Calu3 (cell line): ENCODE results near the gene SF3B2. TPM values are rescaled to one million over a fixed set of nuclear protein-coding genes. Genes with fewer than 3 reads are reported as not detected.

Experiments
- BruUV-seq: library from RNA; stranded (reverse); fragments of 400-500 nt; replicated peaks from 2 replicates; lab custom pipeline; 2021; lab: Mats Ljungman, UMichigan
- CTCF ChIA-PET: fragments of 300-600 bp; sonication (Branson Sonifier 250); formaldehyde crosslinking; loops from one replicate; lab custom pipeline; 2022; ENCODE audit warnings: antibody characterized with exemption; lab: Charles Lee
- DNase-seq: peaks from one replicate; pipeline ENCODE4 v3.0.0; 2022
- H3K27ac Mint-ChIP-seq: one replicate; pipeline ENCODE4 v1.8.0; 2022; ENCODE audit warnings: mixed read lengths; ENCODE audit not compliant: unreplicated experiment
- H3K27me3 Mint-ChIP-seq: one replicate; pipeline ENCODE4 v1.8.0; 2022; ENCODE audit warnings: mixed read lengths; ENCODE audit not compliant: unreplicated experiment
- H3K36me3 Mint-ChIP-seq: one replicate; pipeline ENCODE4 v1.8.0; 2022; ENCODE audit warnings: mild to moderate bottlenecking, moderate library complexity, mixed read lengths; ENCODE audit not compliant: insufficient read depth, unreplicated experiment
- H3K4me1 Mint-ChIP-seq: one replicate; pipeline ENCODE4 v1.8.0; 2022; ENCODE audit warnings: mild to moderate bottlenecking, low read depth, mixed read lengths; ENCODE audit not compliant: unreplicated experiment
- H3K4me3 Mint-ChIP-seq: one replicate; pipeline ENCODE4 v1.8.0; 2022; ENCODE audit warnings: mild to moderate bottlenecking, low read depth, moderate library complexity, mixed read lengths; ENCODE audit not compliant: unreplicated experiment
- H3K9me3 Mint-ChIP-seq: one replicate; pipeline ENCODE4 v1.8.0; 2022; ENCODE audit warnings: low read depth, mixed read lengths; ENCODE audit not compliant: unreplicated experiment
- CTCF ChIP-seq: fragments of 200-600 bp; IDR thresholded peaks from one replicate; pipeline ENCODE4 v1.8.0; 2022; ENCODE audit warnings: antibody characterized with exemption; ENCODE audit not compliant: unreplicated experiment
- intact Hi-C: fragments of 100-400 bp; cut with micrococcal nuclease; formaldehyde crosslinking; loops from one replicate; pipeline ENCODE4 v1.10.0; 2022; ENCODE audit not compliant: unreplicated experiment
- total RNA-seq: library from RNA; stranded (reverse); gene quantifications from 2 replicates; pipeline ENCODE4 v1.2.3, GENCODE V29; 2022

SF3B2 gene
- total RNA-seq, 1 experiment from 2014 or later = 173 TPM

GRCh38 chr11:66011785-66012303 lies 40.3 kb upstream of the SF3B2 start, which contains the start of gene CST6:
CST6 (plus strand) TSS chr11:66012008; CDS start chr11:66012045, 37 bp downstream.
- CTCF ChIA-PET = interaction anchor here (0.6 to 1.3 kb wide), 7 partner anchors 9 to 127 kb away, joined by 3 to 10 read pairs (median 4); partner anchors contain the start of genes BANF1, EIF1AD and SF3B2
- Mint-ChIP-seq H3K9me3 (no peaks in the 10 kb centered on the region), H3K36me3 (peaks cover 43% of the 10 kb centered on the region), H3K27ac (peak within 1 kb of the TSS; percentile 63), H3K4me3 (peak within 1 kb of the TSS; percentile 57), H3K4me1 (peaks cover 35% of the 10 kb centered on the region), H3K27me3 (no peaks in the 10 kb centered on the region)
- TSS peak; percentile 51 for BruUV-seq
- peak; percentile 37 for DNase-seq
- no peak for TF ChIP-seq CTCF
- intact Hi-C loops = loop anchor here (1.0 kb wide), 1 partner anchor 10 kb away; the partner anchor contains the start of genes BANF1 and EIF1AD

GRCh38 chr11:66012371-66012945 lies 39.7 kb upstream of the SF3B2 start:
- DNase-seq = no peak
- Mint-ChIP-seq H3K9me3 (no peaks in the 10 kb centered on the region), H3K27me3 (no peaks in the 10 kb centered on the region), H3K27ac (no peak overlapping the region), H3K36me3 (peaks cover 43% of the 10 kb centered on the region), H3K4me1 (peaks cover 36% of the 10 kb centered on the region), H3K4me3 (peak overlapping the region; percentile 57)
- no TSS peak for BruUV-seq
- CTCF ChIA-PET = interaction anchor here (0.9 to 1.2 kb wide), 4 partner anchors 9 to 33 kb away, joined by 3 to 5 read pairs (median 4); partner anchors contain the start of gene BANF1
- no peak for TF ChIP-seq CTCF
- intact Hi-C loops = no loop called here

- no peaks in the 10 kb centered on the region for H3K27me3 Mint-ChIP-seq
- H3K9me3 Mint-ChIP-seq = no peaks in the 10 kb centered on the region
- CTCF ChIA-PET = interaction anchor here (0.9 to 1.2 kb wide), 4 partner anchors 8 to 32 kb away, joined by 3 to 7 read pairs (median 4); partner anchors contain the start of gene BANF1
- H3K36me3 Mint-ChIP-seq = peaks cover 40% of the 10 kb centered on the region
- peak overlapping the region; percentile 30 for H3K4me3 Mint-ChIP-seq
- BruUV-seq = no TSS peak
- intact Hi-C loops = no loop called here
- H3K4me1 Mint-ChIP-seq = peaks cover 36% of the 10 kb centered on the region
- no peak for TF ChIP-seq CTCF
- DNase-seq = peak; percentile 67
- no peak overlapping the region for H3K27ac Mint-ChIP-seq
Measured at GRCh38 chr11:66012946-66013761, 39.0 kb upstream of the SF3B2 start.

- Mint-ChIP-seq H3K9me3 (no peaks in the 10 kb centered on the region), H3K27ac (no peak overlapping the region), H3K27me3 (no peaks in the 10 kb centered on the region), H3K36me3 (peaks cover 34% of the 10 kb centered on the region), H3K4me3 (peak overlapping the region; percentile 30), H3K4me1 (peaks cover 36% of the 10 kb centered on the region)
- CTCF ChIA-PET = interaction anchor here (1.0 to 1.2 kb wide), 3 partner anchors 9 to 31 kb away, joined by 3 to 7 read pairs (median 5); partner anchors contain the start of gene BANF1
- no peak for DNase-seq
- intact Hi-C loops = no loop called here
- BruUV-seq = no TSS peak
- no peak for TF ChIP-seq CTCF
Measured at GRCh38 chr11:66013762-66014100, 38.4 kb upstream of the SF3B2 start.
